Measurements from ENCODE around the gene GAL3ST2.

DNA sequence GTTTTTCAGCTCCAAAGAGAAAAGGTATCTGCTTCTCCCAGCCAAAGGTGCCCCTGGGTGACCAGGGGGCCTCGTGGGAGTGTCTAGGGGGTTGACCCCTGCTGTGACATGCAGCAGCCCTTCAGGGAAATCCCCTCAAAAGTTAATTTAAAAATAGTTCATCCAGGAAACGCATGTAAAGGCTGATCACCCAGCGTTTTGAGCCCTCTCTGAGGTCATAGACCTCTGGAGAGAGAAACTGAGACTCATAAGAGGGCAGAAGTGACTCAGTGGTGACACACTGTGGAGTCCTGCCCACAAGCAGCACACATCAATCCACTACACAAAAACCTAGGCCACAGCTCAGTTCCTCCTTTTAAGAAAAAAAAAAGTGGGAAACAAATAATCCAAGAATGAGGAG, 11.9 kb downstream of the GAL3ST2 start:
- no peak for TF ChIP-seq POLR2A (IDR thresholded peaks at IDR 0.05)
- TF ChIP-seq, protein P1, sequence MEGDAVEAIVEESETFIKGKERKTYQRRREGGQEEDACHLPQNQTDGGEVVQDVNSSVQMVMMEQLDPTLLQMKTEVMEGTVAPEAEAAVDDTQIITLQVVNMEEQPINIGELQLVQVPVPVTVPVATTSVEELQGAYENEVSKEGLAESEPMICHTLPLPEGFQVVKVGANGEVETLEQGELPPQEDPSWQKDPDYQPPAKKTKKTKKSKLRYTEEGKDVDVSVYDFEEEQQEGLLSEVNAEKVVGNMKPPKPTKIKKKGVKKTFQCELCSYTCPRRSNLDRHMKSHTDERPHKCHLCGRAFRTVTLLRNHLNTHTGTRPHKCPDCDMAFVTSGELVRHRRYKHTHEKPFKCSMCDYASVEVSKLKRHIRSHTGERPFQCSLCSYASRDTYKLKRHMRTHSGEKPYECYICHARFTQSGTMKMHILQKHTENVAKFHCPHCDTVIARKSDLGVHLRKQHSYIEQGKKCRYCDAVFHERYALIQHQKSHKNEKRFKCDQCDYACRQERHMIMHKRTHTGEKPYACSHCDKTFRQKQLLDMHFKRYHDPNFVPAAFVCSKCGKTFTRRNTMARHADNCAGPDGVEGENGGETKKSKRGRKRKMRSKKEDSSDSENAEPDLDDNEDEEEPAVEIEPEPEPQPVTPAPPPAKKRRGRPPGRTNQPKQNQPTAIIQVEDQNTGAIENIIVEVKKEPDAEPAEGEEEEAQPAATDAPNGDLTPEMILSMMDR (IDR thresholded peaks at IDR 0.05), result no peak

Measured in Peyer's patch (tissue), 4 donors.